ENCODE results near the gene UGT1A4. TPM values are rescaled to one million over a fixed set of nuclear protein-coding genes. Genes with fewer than 3 reads are reported as not detected.

UGT1A4 gene
- total and polyA plus RNA-seq, 10 of the 15 experiments (the other 5 are each of a cell fraction or from before 2014, with no cell fraction given): not detected

GRCh38 chr2:233817995-233818638 lies 99.6 kb downstream of the UGT1A4 start:
- ATAC-seq: no peak
- Histone ChIP-seq H3K9ac (ENCODE audit: control insufficient read depth, insufficient read depth, low read length) (no peak overlapping the region), H3K4me2 (ENCODE audit: control insufficient read depth, insufficient read depth) (no peak overlapping the region), H3K27me3 (replicated peaks in 1 of 2; ENCODE audit: control insufficient read depth in 2 of 2, insufficient read depth in 2 of 2, low read length in 1 of 2) (no peaks in the 10 kb centered on the region; a peak in 3 of 4 replicates), H3K4me1 (ENCODE audit: control insufficient read depth, insufficient read depth, low read length) (no peaks in the 10 kb centered on the region), H3K79me2 (ENCODE audit: control insufficient read depth, insufficient read depth, low read length) (no peaks in the 10 kb centered on the region), H3K9me3 (replicated peaks; ENCODE audit: control insufficient read depth, insufficient read depth, low read length) (no peaks in the 10 kb centered on the region), H3K36me3 (ENCODE audit: control insufficient read depth in 2 of 2, insufficient read depth in 2 of 2, low read length in 1 of 2) (no peaks in the 10 kb centered on the region), H4K20me1 (ENCODE audit: control insufficient read depth, insufficient read depth) (no peaks in the 10 kb centered on the region), H3K4me3 (no peak overlapping the region), H2AFZ (ENCODE audit: control insufficient read depth, low read depth, low read length) (no peak overlapping the region), H3K27ac (ENCODE audit: control insufficient read depth, insufficient read depth) (no peak overlapping the region)
- FAIRE-seq: no peak
- BruUV-seq (replicated peaks): no TSS peak
- DNase-seq (ENCODE audit: low read depth, low spot score): no peak
- in situ Hi-C loops (cut with MboI) (no loop called here), intact Hi-C loops (cut with micrococcal nuclease; ENCODE audit: unreplicated experiment) (no loop called here)
- TF ChIP-seq ZNF687 (IDR thresholded peaks at IDR 0.05) (no peak), SRF (IDR thresholded peaks at IDR 0.05; ENCODE audit: low read depth in 2 of 2, low read length in 2 of 2) (no peak), CBX5 (IDR thresholded peaks at IDR 0.05; ENCODE audit: low read depth) (no peak), POLR2AphosphoS5 (IDR thresholded peaks at IDR 0.05; ENCODE audit: low read length) (no peak), ZNF24 (IDR thresholded peaks at IDR 0.05) (no peak), ZNF622 (IDR thresholded peaks at IDR 0.05) (no peak)
- RAD21 ChIA-PET (ENCODE audit: unreplicated experiment): no interaction called here
- 29% methylated on average over 11 of the region's 11 CpGs for WGBS (ENCODE audit: insufficient coverage, insufficient replicate concordance, low lambda C conversion rate, missing lambda C conversion rate)
- POLR2A ChIA-PET: no interaction called here
- CTCF ChIA-PET: no interaction called here
- SMC1A ChIA-PET (ENCODE audit: uncharacterized antibody, unreplicated experiment): no interaction called here

Measured in GM12878 (cell line).